MM.1S (cell line): ENCODE data around the gene INPP4A.

Experiments used
- DNase-seq: peaks from one replicate; pipeline ENCODE4 v3.0.0-alpha.2; 2015
- H2AFZ ChIP-seq: fragments of 300-600 bp; sonication (generic); 2 replicates; pipeline ENCODE4 v1.6.0; 2016; ENCODE audit warnings: antibody characterized with exemption, low read length
- H3F3A ChIP-seq: fragments of 300-600 bp; sonication (generic); 2 replicates; pipeline ENCODE4 v1.6.1; 2016; ENCODE audit warnings: mild to moderate bottlenecking, antibody characterized with exemption, low read length, moderate library complexity, mixed read lengths; ENCODE audit not compliant: insufficient read depth
- H3K27ac ChIP-seq: fragments of 300-600 bp; sonication (generic); 2 replicates; pipeline ENCODE4 v1.5.1; 2016; ENCODE audit warnings: mild to moderate bottlenecking, low read length
- H3K27me3 ChIP-seq: fragments of 300-600 bp; sonication (generic); replicated peaks from 2 replicates; pipeline ENCODE4 v1.6.0; 2016; ENCODE audit warnings: low read length; ENCODE audit not compliant: insufficient read depth
- H3K36me3 ChIP-seq: fragments of 300-600 bp; sonication (generic); replicated peaks from 2 replicates; pipeline ENCODE4 v1.6.1; 2016; ENCODE audit warnings: mild to moderate bottlenecking, low read length, mixed read lengths; ENCODE audit not compliant: insufficient read depth
- H3K4me1 ChIP-seq: fragments of 300-600 bp; sonication (generic); 2 replicates; pipeline ENCODE4 v1.6.1; 2016; ENCODE audit warnings: low read length, mixed read lengths
- H3K4me2 ChIP-seq: fragments of 300-600 bp; sonication (generic); 2 replicates; pipeline ENCODE4 v1.6.0; 2016; ENCODE audit warnings: low read depth, low read length
- H3K4me3 ChIP-seq: fragments of 300-600 bp; sonication (generic); 2 replicates; pipeline ENCODE4 v1.5.1; 2016; ENCODE audit warnings: low read length, mixed read lengths
- H3K79me2 ChIP-seq: fragments of 300-600 bp; sonication (generic); 2 replicates; pipeline ENCODE4 v1.6.1; 2016; ENCODE audit warnings: mixed run types, low read length, mixed read lengths
- H3K9ac ChIP-seq: fragments of 300-600 bp; sonication (generic); 2 replicates; pipeline ENCODE4 v1.6.1; 2016; ENCODE audit warnings: low read length, mixed read lengths
- H3K9me2 ChIP-seq: fragments of 300-600 bp; sonication (generic); replicated peaks from 2 replicates; pipeline ENCODE4 v1.6.1; 2016; ENCODE audit warnings: mild to moderate bottlenecking, low read length, mixed read lengths; ENCODE audit not compliant: insufficient read depth
- H3K9me3 ChIP-seq: fragments of 300-600 bp; sonication (generic); replicated peaks from 2 replicates; pipeline ENCODE4 v1.6.1; 2016; ENCODE audit warnings: mild to moderate bottlenecking, low read length, mixed read lengths; ENCODE audit not compliant: insufficient read depth
- H4K20me1 ChIP-seq: fragments of 300-600 bp; sonication (generic); 2 replicates; pipeline ENCODE4 v1.6.1; 2016; ENCODE audit warnings: mild to moderate bottlenecking, low read length, moderate library complexity, mixed read lengths; ENCODE audit not compliant: insufficient read depth
- EZH2 ChIP-seq: fragments of 300-600 bp; sonication (generic); optimal IDR thresholded peaks from 2 replicates; pipeline ENCODE3; 2017; ENCODE audit warnings: low read depth, mild to moderate bottlenecking, antibody characterized with exemption, low read length, mixed read lengths
- EZH2phosphoT487 ChIP-seq: fragments of 300-600 bp; sonication (generic); IDR thresholded peaks from 2 replicates; pipeline ENCODE4 v1.6.1; 2018; ENCODE audit warnings: antibody characterized with exemption, low read length
- TF ChIP-seq, protein P1 (sequence below): fragments of 300-600 bp; sonication (generic); IDR thresholded peaks from 2 replicates; pipeline ENCODE4 v1.5.1; 2016; ENCODE audit warnings: antibody characterized with exemption, low read length, mixed read lengths

The INPP4A gene

DNA sequence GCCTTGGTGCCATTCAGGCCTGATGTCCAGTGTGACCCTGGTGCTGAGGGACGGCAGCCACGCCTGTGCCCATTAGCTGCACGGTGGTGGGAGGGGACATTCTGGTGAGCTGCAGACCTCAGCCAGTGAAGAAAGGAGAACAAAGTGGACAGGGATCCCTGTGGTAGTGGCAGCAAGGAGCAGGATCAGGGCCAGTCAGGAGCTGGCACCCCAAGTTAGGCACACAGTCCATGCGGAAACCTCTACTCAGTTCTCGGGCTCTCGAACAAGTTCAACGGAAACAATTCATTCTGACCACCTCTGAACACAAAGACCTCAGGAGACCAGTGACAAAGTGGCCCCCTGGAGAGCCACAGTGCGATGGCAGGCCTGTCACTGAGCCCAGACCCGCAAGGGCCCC lies 133.6 kb downstream of the INPP4A start:
- peaks cover 22% of the 10 kb centered on the region for H3K36me3 ChIP-seq
- no peaks in the 10 kb centered on the region for H3K9me2 ChIP-seq
- H4K20me1 ChIP-seq, result no peaks in the 10 kb centered on the region
- H3K9ac ChIP-seq, result no peak overlapping the region
- no peak for TF ChIP-seq EZH2
- no peak overlapping the region for H3K4me3 ChIP-seq
- no peaks in the 10 kb centered on the region for H3K4me1 ChIP-seq
- H3K27me3 ChIP-seq, result no peaks in the 10 kb centered on the region
- no peak for DNase-seq
- no peaks in the 10 kb centered on the region for H3K9me3 ChIP-seq
- H3F3A ChIP-seq, result no peaks in the 10 kb centered on the region; the same call in 1 of the 2 replicates
- peaks cover 22% of the 10 kb centered on the region for H3K79me2 ChIP-seq
- no peak overlapping the region for H2AFZ ChIP-seq
- H3K4me2 ChIP-seq, result no peak overlapping the region
- H3K27ac ChIP-seq, result no peak overlapping the region

DNA sequence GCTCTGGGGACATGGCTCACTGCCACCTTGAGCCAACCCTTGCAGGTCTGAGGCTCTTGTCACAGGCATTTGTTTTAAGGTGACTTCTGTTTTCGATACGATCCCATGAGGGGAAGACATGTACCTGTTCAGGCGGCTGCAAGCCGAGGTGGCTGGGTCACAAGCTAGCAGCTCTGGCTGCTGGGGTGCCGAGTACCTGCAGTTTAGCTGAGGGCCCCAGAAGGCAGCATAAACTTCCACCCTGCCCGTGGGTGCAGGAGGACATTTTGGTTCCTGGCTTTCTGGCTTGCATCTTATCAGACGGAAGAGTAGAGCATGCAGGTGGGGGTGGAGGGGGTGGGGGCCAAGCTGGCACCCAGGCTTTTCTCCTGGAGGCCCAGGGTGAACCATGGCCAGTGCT lies 135.3 kb downstream of the INPP4A start:
- no peaks in the 10 kb centered on the region for H3K27me3 ChIP-seq
- no peaks in the 10 kb centered on the region for H4K20me1 ChIP-seq
- no peak overlapping the region for H2AFZ ChIP-seq
- H3K9ac ChIP-seq, result no peak overlapping the region
- H3K27ac ChIP-seq, result no peak overlapping the region
- H3K36me3 ChIP-seq, result peaks cover 24% of the 10 kb centered on the region
- TF ChIP-seq, protein P1, sequence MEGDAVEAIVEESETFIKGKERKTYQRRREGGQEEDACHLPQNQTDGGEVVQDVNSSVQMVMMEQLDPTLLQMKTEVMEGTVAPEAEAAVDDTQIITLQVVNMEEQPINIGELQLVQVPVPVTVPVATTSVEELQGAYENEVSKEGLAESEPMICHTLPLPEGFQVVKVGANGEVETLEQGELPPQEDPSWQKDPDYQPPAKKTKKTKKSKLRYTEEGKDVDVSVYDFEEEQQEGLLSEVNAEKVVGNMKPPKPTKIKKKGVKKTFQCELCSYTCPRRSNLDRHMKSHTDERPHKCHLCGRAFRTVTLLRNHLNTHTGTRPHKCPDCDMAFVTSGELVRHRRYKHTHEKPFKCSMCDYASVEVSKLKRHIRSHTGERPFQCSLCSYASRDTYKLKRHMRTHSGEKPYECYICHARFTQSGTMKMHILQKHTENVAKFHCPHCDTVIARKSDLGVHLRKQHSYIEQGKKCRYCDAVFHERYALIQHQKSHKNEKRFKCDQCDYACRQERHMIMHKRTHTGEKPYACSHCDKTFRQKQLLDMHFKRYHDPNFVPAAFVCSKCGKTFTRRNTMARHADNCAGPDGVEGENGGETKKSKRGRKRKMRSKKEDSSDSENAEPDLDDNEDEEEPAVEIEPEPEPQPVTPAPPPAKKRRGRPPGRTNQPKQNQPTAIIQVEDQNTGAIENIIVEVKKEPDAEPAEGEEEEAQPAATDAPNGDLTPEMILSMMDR, result no peak
- TF ChIP-seq EZH2 (no peak), EZH2phosphoT487 (no peak)
- no peak overlapping the region for H3K4me3 ChIP-seq
- no peaks in the 10 kb centered on the region; the same call in 1 of the 2 replicates for H3F3A ChIP-seq
- DNase-seq, result no peak
- H3K9me3 ChIP-seq, result no peaks in the 10 kb centered on the region
- H3K9me2 ChIP-seq, result no peaks in the 10 kb centered on the region
- H3K79me2 ChIP-seq, result peaks cover 17% of the 10 kb centered on the region
- no peak overlapping the region for H3K4me2 ChIP-seq
- H3K4me1 ChIP-seq, result no peaks in the 10 kb centered on the region

DNA sequence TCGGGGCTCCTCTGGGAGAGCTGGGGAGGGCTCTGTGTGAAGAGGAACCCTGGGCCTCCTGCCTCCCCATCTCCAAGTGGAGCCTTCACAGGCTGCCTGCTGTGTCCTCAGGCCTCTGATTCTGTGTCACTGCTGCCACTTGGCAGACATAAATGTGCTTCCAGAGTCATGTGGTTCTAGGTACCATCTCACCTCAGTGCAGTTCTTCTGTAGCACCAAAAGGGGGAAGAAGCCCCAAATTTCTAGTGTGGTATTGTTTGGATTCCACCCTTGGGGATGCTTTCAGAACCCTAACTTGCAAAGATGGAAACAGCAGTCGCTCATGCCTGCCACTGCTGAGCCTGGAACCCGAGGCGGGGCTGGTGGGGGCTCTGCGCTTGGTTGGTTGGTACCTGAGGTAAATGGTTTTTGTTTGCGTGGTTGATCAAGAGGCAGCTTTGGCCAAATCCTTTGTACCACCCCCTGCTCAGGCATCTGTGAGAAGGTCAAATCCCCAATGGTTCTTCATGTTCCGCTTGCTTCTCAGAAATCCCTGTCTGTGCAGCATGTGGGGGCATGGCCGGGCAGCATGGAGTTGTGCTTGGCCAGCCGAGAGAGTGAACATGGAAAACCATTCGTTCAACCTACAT lies 136.1 kb downstream of the INPP4A start:
- Histone ChIP-seq H3K4me2 (no peak overlapping the region), H3K36me3 (peaks cover 23% of the 10 kb centered on the region), H3K4me3 (no peak overlapping the region), H4K20me1 (no peaks in the 10 kb centered on the region), H3K9me2 (no peaks in the 10 kb centered on the region), H3K9me3 (no peaks in the 10 kb centered on the region), H3K27ac (no peak overlapping the region), H3K79me2 (peaks cover 11% of the 10 kb centered on the region), H2AFZ (no peak overlapping the region), H3K9ac (no peak overlapping the region), H3K4me1 (no peaks in the 10 kb centered on the region), H3F3A (peaks cover 4% of the 10 kb centered on the region; the same call in 1 of the 2 replicates), H3K27me3 (no peaks in the 10 kb centered on the region)
- DNase-seq, result no peak
- TF ChIP-seq EZH2 (no peak), EZH2phosphoT487 (no peak)
- TF ChIP-seq, protein P1, result no peak

DNA sequence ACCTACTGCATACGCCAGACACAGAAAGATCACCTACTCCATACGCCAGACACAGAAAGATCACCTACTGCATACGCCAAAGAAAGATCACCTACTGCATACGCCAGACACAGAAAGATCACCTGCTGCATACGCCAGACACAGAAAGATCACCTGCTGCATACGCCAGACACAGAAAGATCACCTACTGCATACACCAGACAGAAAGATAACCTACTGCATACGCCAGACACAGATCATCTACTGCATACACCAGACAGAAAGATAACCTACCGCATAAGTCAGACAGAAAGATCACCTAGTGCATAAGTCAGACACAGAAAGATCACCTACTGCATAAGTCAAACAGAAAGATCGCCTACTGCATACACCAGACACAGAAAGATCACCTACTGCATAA lies 137.9 kb downstream of the INPP4A start:
- Histone ChIP-seq H3F3A (peaks cover 4% of the 10 kb centered on the region; the same call in 1 of the 2 replicates), H3K79me2 (peaks cover 10% of the 10 kb centered on the region; the same call in 1 of the 2 replicates), H3K27ac (no peak overlapping the region), H3K4me2 (no peak overlapping the region), H4K20me1 (no peaks in the 10 kb centered on the region), H3K4me3 (no peak overlapping the region), H3K9me2 (no peaks in the 10 kb centered on the region), H3K9me3 (no peaks in the 10 kb centered on the region), H3K9ac (no peak overlapping the region), H2AFZ (no peak overlapping the region), H3K27me3 (no peaks in the 10 kb centered on the region), H3K36me3 (peaks cover 21% of the 10 kb centered on the region), H3K4me1 (no peaks in the 10 kb centered on the region)
- DNase-seq, result no peak
- TF ChIP-seq EZH2phosphoT487 (no peak), EZH2 (no peak)
- TF ChIP-seq, protein P1, result no peak
